H9 (cell line): ENCODE measurements around the gene SULT1A2. TPM values are rescaled to one million over a fixed set of nuclear protein-coding genes. Genes with fewer than 3 reads are reported as not detected.
A peak's percentile ranks its signal among the peaks of the same experiment; 100 is the strongest.

Experiments
- DNase-seq: peaks from one replicate; pipeline ENCODE4 v3.0.0-alpha.2; 2017
- H2AFZ ChIP-seq: one replicate; pipeline ENCODE4 v1.6.1; 2013; ENCODE audit warnings: mild to moderate bottlenecking, low read length, control low read depth, moderate library complexity
- H2AK5ac ChIP-seq: 2 replicates; pipeline ENCODE4 v1.6.1; 2013; ENCODE audit warnings: low read length, control low read depth, mixed read lengths; ENCODE audit not compliant: insufficient read length
- H2BK120ac ChIP-seq: one replicate; pipeline ENCODE4 v1.6.1; 2013; ENCODE audit warnings: low read depth, mild to moderate bottlenecking, low read length, control low read depth, inconsistent platforms; ENCODE audit not compliant: poor library complexity, severe bottlenecking
- H2BK12ac ChIP-seq: 2 replicates; pipeline ENCODE4 v1.6.1; 2013; ENCODE audit warnings: low read length, control low read depth, mixed read lengths, low read depth; ENCODE audit not compliant: insufficient read length
- H2BK15ac ChIP-seq: 2 replicates; pipeline ENCODE4 v1.6.1; 2013; ENCODE audit warnings: low read depth, low read length, control low read depth
- H2BK20ac ChIP-seq: one replicate; pipeline ENCODE4 v1.6.1; 2013; ENCODE audit warnings: low read depth, mild to moderate bottlenecking, low read length, control low read depth, inconsistent platforms; ENCODE audit not compliant: poor library complexity, severe bottlenecking
- H2BK5ac ChIP-seq: 2 replicates; pipeline ENCODE4 v1.6.1; 2013; ENCODE audit warnings: low read length, control low read depth, mixed read lengths; ENCODE audit not compliant: insufficient read length
- H3K14ac ChIP-seq: 2 replicates; pipeline ENCODE4 v1.6.1; 2013; ENCODE audit warnings: low read length, control low read depth; ENCODE audit not compliant: insufficient read depth
- H3K18ac ChIP-seq: 2 replicates; pipeline ENCODE4 v1.6.1; 2013; ENCODE audit warnings: low read depth, mild to moderate bottlenecking, mixed read lengths, low read length, control low read depth; ENCODE audit not compliant: insufficient read length
- H3K23ac ChIP-seq: 2 replicates; pipeline ENCODE4 v1.6.1; 2013; ENCODE audit warnings: low read length, control low read depth, mixed read lengths, low read depth; ENCODE audit not compliant: insufficient read length
- H3K23me2 ChIP-seq: 2 replicates; pipeline ENCODE4 v1.6.1; 2013; ENCODE audit warnings: low read depth, mild to moderate bottlenecking, mixed read lengths, low read length, control low read depth; ENCODE audit not compliant: insufficient read length, poor library complexity, severe bottlenecking
- H3K27ac ChIP-seq: 2 replicates; pipeline ENCODE4 v1.5.1; 2013; ENCODE audit warnings: low read length, control low read depth, mixed read lengths, low read depth; ENCODE audit not compliant: insufficient read length
- H3K27me3 ChIP-seq: 2 replicates; pipeline ENCODE4 v1.6.1; 2013; ENCODE audit warnings: low read length, control low read depth, inconsistent platforms; ENCODE audit not compliant: insufficient read depth
- H3K4ac ChIP-seq: 2 replicates; pipeline ENCODE4 v1.6.1; 2013; ENCODE audit warnings: low read depth, mild to moderate bottlenecking, control low read depth, inconsistent platforms, low read length, moderate library complexity
- H3K4me1 ChIP-seq: 2 replicates; pipeline ENCODE4 v1.6.1; 2013; ENCODE audit warnings: low read length, control low read depth, inconsistent platforms; ENCODE audit not compliant: insufficient read depth
- H3K4me2 ChIP-seq: 2 replicates; pipeline ENCODE4 v1.6.1; 2013; ENCODE audit warnings: low read length, control low read depth, mixed read lengths; ENCODE audit not compliant: insufficient read length, insufficient read depth
- H3K56ac ChIP-seq: 2 replicates; pipeline ENCODE4 v1.6.1; 2013; ENCODE audit warnings: low read depth, mild to moderate bottlenecking, mixed read lengths, low read length, control low read depth; ENCODE audit not compliant: insufficient read length
- H3K79me1 ChIP-seq: 2 replicates; pipeline ENCODE4 v1.6.1; 2013; ENCODE audit warnings: low read depth, mild to moderate bottlenecking, moderate library complexity, low read length, control low read depth, inconsistent platforms; ENCODE audit not compliant: insufficient read depth, poor library complexity, severe bottlenecking
- H3K79me2 ChIP-seq: 2 replicates; pipeline ENCODE4 v1.6.1; 2013; ENCODE audit warnings: low read length, control low read depth, inconsistent platforms; ENCODE audit not compliant: insufficient read depth
- H3K9ac ChIP-seq: 2 replicates; pipeline ENCODE4 v1.6.1; 2013; ENCODE audit warnings: low read length, control low read depth, mixed read lengths; ENCODE audit not compliant: insufficient read length; ENCODE audit errors: extremely low read depth
- H3K9me3 ChIP-seq: one replicate; pipeline ENCODE4 v1.6.1; 2013; ENCODE audit warnings: low read depth, low read length, inconsistent platforms; ENCODE audit not compliant: control insufficient read depth
- H3T11ph ChIP-seq: one replicate; pipeline ENCODE4 v1.6.1; 2013; ENCODE audit warnings: mild to moderate bottlenecking, low read length, control low read depth, inconsistent platforms
- H4K20me1 ChIP-seq: one replicate; pipeline ENCODE4 v1.6.1; 2013; ENCODE audit not compliant: control insufficient read depth, insufficient read length, insufficient read depth
- H4K5ac ChIP-seq: 2 replicates; pipeline ENCODE4 v1.6.1; 2013; ENCODE audit warnings: low read depth, mild to moderate bottlenecking, mixed read lengths, low read length, control low read depth; ENCODE audit not compliant: insufficient read length
- H4K8ac ChIP-seq: replicated peaks from 2 replicates; pipeline ENCODE4 v1.6.1; 2013; ENCODE audit warnings: low read length, control low read depth, mixed read lengths, low read depth; ENCODE audit not compliant: insufficient read length
- H4K91ac ChIP-seq: 2 replicates; pipeline ENCODE4 v1.6.1; 2013; ENCODE audit warnings: low read depth, mild to moderate bottlenecking, moderate library complexity, mixed read lengths, low read length, control low read depth; ENCODE audit not compliant: insufficient read length
- H3K27ac Mint-ChIP-seq, 3 experiments: 2 replicates in 2 of 3; 3 replicates in 1 of 3; pipeline ENCODE4 v1.8.0; 2020 to 2021; ENCODE audit warnings: mixed read lengths in 3 of 3, mild to moderate bottlenecking in 1 of 3, moderate library complexity in 1 of 3
- H3K27me3 Mint-ChIP-seq: 2 replicates; pipeline ENCODE4 v1.8.0; 2021; ENCODE audit warnings: low read depth, mild to moderate bottlenecking, moderate library complexity, mixed read lengths
- H3K36me3 Mint-ChIP-seq, 3 experiments: 2 replicates in 2 of 3; 3 replicates in 1 of 3; pipeline ENCODE4 v1.8.0; 2020 to 2021; ENCODE audit warnings: low read depth in 3 of 3, mixed read lengths in 3 of 3; ENCODE audit not compliant: insufficient read depth in 1 of 3
- H3K4me1 Mint-ChIP-seq, 2 experiments: 2 replicates each; pipeline ENCODE4 v1.8.0; 2020; ENCODE audit warnings: mixed read lengths in 2 of 2
- H3K4me3 Mint-ChIP-seq, 2 experiments: 2 replicates in 1 of 2; 3 replicates in 1 of 2; pipeline ENCODE4 v1.8.0; 2020 to 2021; ENCODE audit warnings: mild to moderate bottlenecking in 2 of 2, mixed read lengths in 2 of 2, moderate library complexity in 1 of 2
- H3K9me3 Mint-ChIP-seq, 2 experiments: 2 replicates in 1 of 2; 3 replicates in 1 of 2; pipeline ENCODE4 v1.8.0; 2020; ENCODE audit warnings: mild to moderate bottlenecking in 2 of 2, mixed read lengths in 2 of 2, moderate library complexity in 1 of 2
- CTCF ChIP-seq: fragments of 200-600 bp; sonication (generic); conservative IDR thresholded peaks from 3 replicates; pipeline ENCODE4 v1.8.0; 2021; ENCODE audit warnings: antibody characterized with exemption, mild to moderate bottlenecking
- WGBS: extraction: QIAGEN DNeasy Blood & Tissue Kit; methylation state at CpG from one replicate; pipeline ENCODE4 v1.1.7; 2013; ENCODE audit warnings: missing lambda C conversion rate, low lambda C conversion rate, mixed read lengths; ENCODE audit not compliant: insufficient read length; ENCODE audit errors: extremely low coverage; 5-methylcytosine and 5-hydroxymethylcytosine counted together
- total RNA-seq: library from RNA; stranded (reverse); gene quantifications from 2 replicates; pipeline ENCODE4 v1.2.1, GENCODE V29; 2021

Gene SULT1A2
- total RNA-seq, 1 experiment from 2014 or later = 0.66 TPM

- Histone ChIP-seq H2BK12ac (no peak overlapping the region), H2BK5ac (no peak overlapping the region), H3K18ac (peak overlapping the region; percentile 1), H3K4me1 (no peaks in the 10 kb centered on the region; the same call in 1 of the 2 replicates), H3K14ac (no peak overlapping the region; the same call in 1 of the 2 replicates), H4K8ac (no peak overlapping the region), H3K79me1 (no peaks in the 10 kb centered on the region), H4K91ac (no peak overlapping the region), H4K5ac (no peak overlapping the region), H2BK15ac (no peak overlapping the region), H3K27me3 (no peaks in the 10 kb centered on the region), H4K20me1 (no peaks in the 10 kb centered on the region), H3T11ph (no peak overlapping the region), H2AK5ac (no peak overlapping the region), H2BK120ac (no peak overlapping the region), H3K9me3 (no peaks in the 10 kb centered on the region), H3K4ac (no peak overlapping the region), H3K4me2 (no peak overlapping the region), H3K79me2 (no peaks in the 10 kb centered on the region), H3K27ac (no peak overlapping the region), H3K56ac (no peak overlapping the region), H3K23me2 (no peaks in the 10 kb centered on the region), H2AFZ (no peak overlapping the region), H3K9ac (no peak overlapping the region), H3K23ac (no peak overlapping the region), H2BK20ac (no peak overlapping the region)
- peaks cover 27 to 28% of the 10 kb centered on the region in 2 experiments for H3K4me1 Mint-ChIP-seq
- peaks cover 0 to 3% (median 2%) of the 10 kb centered on the region in 3 experiments; a peak in 4 of 7 replicates for H3K36me3 Mint-ChIP-seq
- no peak for DNase-seq
- peak overlapping the region in 2 of 3 experiments; percentile 26 to 76; a peak in 4 of 7 replicates for H3K27ac Mint-ChIP-seq
- no peak overlapping the region for H3K4me3 Mint-ChIP-seq
- H3K9me3 Mint-ChIP-seq = peaks cover 0 to under 1% of the 10 kb centered on the region in 2 experiments; a peak in 1 of 5 replicates
- H3K27me3 Mint-ChIP-seq = no peaks in the 10 kb centered on the region; the same call in 1 of the 2 replicates
- TF ChIP-seq CTCF = no peak
- no CpG with 5 or more reads among the region's 15 CpGs for WGBS
Measured at GRCh38 chr16:28572696-28573510, 23.9 kb downstream of the SULT1A2 start.
